VCaP (cell line): ENCODE results near the gene SLC66A2.
"Not testable (repeated sequence)": the region's sequence is repeated elsewhere in the genome, so short reads cannot be mapped to it uniquely, and the experiment has no call there.

Experiments
- H3K27ac ChIP-seq: fragments of 450-650 bp; 2 replicates; pipeline ENCODE4 v1.5.1; 2017
- CTCF ChIP-seq: fragments of 450-650 bp; conservative IDR thresholded peaks from 2 replicates; pipeline ENCODE4 v1.5.1; 2017; ENCODE audit warnings: mild to moderate bottlenecking, moderate library complexity

The SLC66A2 gene

GRCh38 chr18:79866889-79867574 is 84.4 kb downstream of the SLC66A2 start:
- TF ChIP-seq CTCF, result no peak
- H3K27ac ChIP-seq, result no peak overlapping the region

GRCh38 chr18:79865951-79866350 is 85.5 kb downstream of the SLC66A2 start:
- not testable (repeated sequence) for H3K27ac ChIP-seq

GRCh38 chr18:79864955-79865354 is 86.5 kb downstream of the SLC66A2 start:
- H3K27ac ChIP-seq, result not testable (repeated sequence)

GRCh38 chr18:79864006-79864725 is 87.3 kb downstream of the SLC66A2 start:
- H3K27ac ChIP-seq, result no peak overlapping the region
- TF ChIP-seq CTCF, result no peak

- TF ChIP-seq CTCF, result no peak
These were observed 88.1 kb downstream of the SLC66A2 start for GRCh38 chr18:79863161-79864005.

GRCh38 chr18:79862562-79862961 is 88.9 kb downstream of the SLC66A2 start:
- H3K27ac ChIP-seq, result no peak overlapping the region
- TF ChIP-seq CTCF, result no peak

More at GRCh38 chr18:79863161-79864005, 88.1 kb downstream of the SLC66A2 start:
- no peak overlapping the region for H3K27ac ChIP-seq

- H3K27ac ChIP-seq, result no peak overlapping the region
- no peak for TF ChIP-seq CTCF
These were observed 89.8 kb downstream of the SLC66A2 start for GRCh38 chr18:79861687-79862086.

GRCh38 chr18:79859314-79859713 is 92.1 kb downstream of the SLC66A2 start:
- H3K27ac ChIP-seq, result no peak overlapping the region
- TF ChIP-seq CTCF, result no peak
